HEK293 (cell line): ENCODE data around the gene PTGIS.
"Not testable (repeated sequence)": the region's sequence is repeated elsewhere in the genome, so short reads cannot be mapped to it uniquely, and the experiment has no call there.

Source experiments
- CTCF ChIA-PET: fragments of 350-600 bp; formaldehyde crosslinking; extraction: SDS; loops from one replicate; lab custom pipeline; 2021; ENCODE audit warnings: antibody characterized with exemption; lab: Yijun Ruan, JAX
- POLR2A ChIA-PET: fragments of 300-600 bp; formaldehyde crosslinking; extraction: SDS; loops from one replicate; lab custom pipeline; 2020; ENCODE audit warnings: antibody characterized with exemption, inconsistent platforms; lab: Yijun Ruan, JAX
- H3K27ac ChIP-seq: fragments of 200-500 bp; sonication (Bioruptor generic); 2 replicates; pipeline ENCODE4 v1.5.1; 2014; ENCODE audit warnings: low read depth, low read length, control low read depth, inconsistent platforms; ENCODE audit errors: extremely low read depth
- H3K36me3 ChIP-seq, 2 experiments: fragments of 200-500 bp in 1 of 2; sonication (Bioruptor generic) in 1 of 2; 1 replicate in 1 of 2; 2 replicates in 1 of 2; pipeline ENCODE4 v1.5.1; 2014 to 2017; ENCODE audit warnings: inconsistent platforms in 2 of 2, low read length in 2 of 2; ENCODE audit not compliant: control insufficient read depth in 2 of 2, insufficient read depth in 1 of 2
- H3K4me1 ChIP-seq: fragments of 200-500 bp; sonication (Bioruptor generic); 2 replicates; pipeline ENCODE4 v1.5.1; 2014; ENCODE audit warnings: mild to moderate bottlenecking, low read length, inconsistent platforms; ENCODE audit not compliant: control insufficient read depth, insufficient read depth
- H3K4me3 ChIP-seq: 2 replicates; pipeline ENCODE4 v1.5.1; 2011; ENCODE audit warnings: low read depth, mild to moderate bottlenecking, control low read depth, low read length, moderate library complexity
- H3K9me3 ChIP-seq: fragments of 200-500 bp; sonication (Bioruptor generic); 2 replicates; pipeline ENCODE4 v1.5.1; 2014; ENCODE audit warnings: low read depth, low read length, inconsistent platforms; ENCODE audit not compliant: control insufficient read depth, insufficient read depth
- SP2 ChIP-seq: fragments of 450-650 bp; formaldehyde crosslinking; IDR thresholded peaks from 2 replicates; pipeline ENCODE4 v1.5.1; 2016; ENCODE audit warnings: missing biosample characterization, missing genetic modification characterization
- ZFP69B ChIP-seq: fragments of 450-650 bp; formaldehyde crosslinking; IDR thresholded peaks from 2 replicates; pipeline ENCODE4 v1.5.1; 2016; ENCODE audit warnings: missing biosample characterization, missing genetic modification characterization
- ZNF16 ChIP-seq: fragments of 450-650 bp; formaldehyde crosslinking; IDR thresholded peaks from 2 replicates; pipeline ENCODE4 v1.5.1; 2016; ENCODE audit warnings: low read depth, missing biosample characterization, missing genetic modification characterization
- ZNF2 ChIP-seq: fragments of 450-650 bp; formaldehyde crosslinking; IDR thresholded peaks from 2 replicates; pipeline ENCODE4 v1.5.1; 2016; ENCODE audit warnings: missing biosample characterization, missing genetic modification characterization
- ZNF521 ChIP-seq: fragments of 450-650 bp; formaldehyde crosslinking; IDR thresholded peaks from 2 replicates; pipeline ENCODE4 v1.5.1; 2017; ENCODE audit warnings: missing biosample characterization, mild to moderate bottlenecking, missing genetic modification characterization
- ZNF664 ChIP-seq: fragments of 450-650 bp; formaldehyde crosslinking; IDR thresholded peaks from 2 replicates; pipeline ENCODE4 v1.5.1; 2016; ENCODE audit warnings: missing biosample characterization, missing genetic modification characterization
- TF ChIP-seq, protein P1 (sequence below): fragments of 450-650 bp; formaldehyde crosslinking; IDR thresholded peaks from 2 replicates; pipeline ENCODE4 v1.5.1; 2016; ENCODE audit warnings: missing biosample characterization, missing genetic modification characterization
- TF ChIP-seq, protein P2 (sequence below): fragments of 450-650 bp; formaldehyde crosslinking; IDR thresholded peaks from 2 replicates; pipeline ENCODE4 v1.5.1; 2016; ENCODE audit warnings: missing biosample characterization, missing genetic modification characterization
- TF ChIP-seq, protein P3 (sequence below): fragments of 450-650 bp; formaldehyde crosslinking; IDR thresholded peaks from 2 replicates; pipeline ENCODE4 v1.5.1; 2016; ENCODE audit warnings: missing biosample characterization, missing genetic modification characterization

The PTGIS gene

DNA sequence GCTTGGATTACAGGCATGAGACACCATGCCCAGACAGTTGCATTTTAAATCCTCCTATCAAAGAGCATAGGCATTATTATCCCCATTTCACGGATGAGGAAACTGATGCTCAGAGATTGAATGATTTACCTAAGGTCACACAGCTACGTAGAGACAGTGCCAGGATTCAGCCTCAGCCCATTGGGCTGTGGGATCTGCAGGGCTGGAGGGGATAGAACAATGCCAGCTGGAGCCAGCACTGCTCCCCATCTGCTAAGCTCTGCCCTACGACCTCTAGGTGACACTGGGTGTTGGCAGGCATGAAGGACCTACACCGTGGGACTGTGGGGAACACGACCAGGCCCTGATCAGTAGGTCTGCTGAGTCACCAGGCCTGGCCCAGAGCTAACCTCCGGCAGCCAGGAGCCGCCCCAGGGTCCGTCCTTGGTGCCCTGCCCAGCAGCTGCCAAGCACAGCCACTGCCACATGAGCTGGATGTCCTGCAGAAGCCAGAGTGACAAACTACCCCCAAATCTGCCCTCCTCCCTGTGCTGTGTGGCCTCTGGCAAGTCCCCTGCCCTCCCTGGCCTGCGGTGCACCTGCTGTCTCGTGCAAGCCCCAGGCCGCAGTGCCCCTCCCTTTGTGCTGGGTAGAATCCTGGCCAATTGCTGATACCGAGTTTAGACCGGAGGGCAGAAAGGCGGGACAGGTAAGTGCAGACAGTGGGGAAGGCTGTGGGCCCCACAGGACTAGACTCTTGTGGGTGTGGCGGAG is 47.6 kb upstream of the PTGIS start:
- no peaks in the 10 kb centered on the region for H3K4me1 ChIP-seq

DNA sequence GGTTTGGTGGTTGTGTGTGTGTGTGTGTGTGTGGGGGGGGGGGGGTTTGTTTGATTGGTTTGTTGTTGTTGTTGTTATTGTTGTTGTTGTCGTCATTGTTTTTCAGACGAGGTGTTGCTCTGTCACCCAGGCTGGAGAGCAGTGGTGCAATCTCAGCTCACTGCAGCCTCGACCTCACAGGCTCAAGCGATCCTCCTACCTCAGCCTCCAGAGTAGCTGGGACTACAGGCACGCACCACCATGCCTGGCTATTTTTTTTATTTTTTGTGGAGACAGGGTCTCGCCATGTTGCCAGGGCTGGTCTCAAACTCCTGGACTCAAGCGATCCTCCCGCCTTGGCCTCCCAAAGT is 47.1 kb upstream of the PTGIS start:
- ChIA-PET POLR2A (interaction anchor here (1.1 kb wide), 1 partner anchor 224 kb away, joined by 3 read pairs; no protein-coding TSS in a partner anchor), CTCF (interaction anchor here (0.8 to 1.7 kb wide), 2 partner anchors 229 to 231 kb away, joined by 7 to 8 read pairs; no protein-coding TSS in a partner anchor)
- H3K27ac ChIP-seq, H3K36me3 ChIP-seq, H3K4me3 ChIP-seq, H3K9me3 ChIP-seq, H3K4me1 ChIP-seq: not testable (repeated sequence)

More for the DNA sequence above, 47.6 kb upstream of the PTGIS start:
- ChIA-PET POLR2A (interaction anchor here (1.1 kb wide), 1 partner anchor 223 kb away, joined by 3 read pairs; no protein-coding TSS in a partner anchor), CTCF (interaction anchor here (1.2 to 1.7 kb wide), 3 partner anchors 74 to 231 kb away, joined by 3 to 7 read pairs (median 4); no protein-coding TSS in a partner anchor)
- Histone ChIP-seq H3K27ac (no peak overlapping the region), H3K36me3 (no peaks in the 10 kb centered on the region)
- TF ChIP-seq ZNF2 (tag by site-specific recombination) = no peak
- TF ChIP-seq, protein P1, sequence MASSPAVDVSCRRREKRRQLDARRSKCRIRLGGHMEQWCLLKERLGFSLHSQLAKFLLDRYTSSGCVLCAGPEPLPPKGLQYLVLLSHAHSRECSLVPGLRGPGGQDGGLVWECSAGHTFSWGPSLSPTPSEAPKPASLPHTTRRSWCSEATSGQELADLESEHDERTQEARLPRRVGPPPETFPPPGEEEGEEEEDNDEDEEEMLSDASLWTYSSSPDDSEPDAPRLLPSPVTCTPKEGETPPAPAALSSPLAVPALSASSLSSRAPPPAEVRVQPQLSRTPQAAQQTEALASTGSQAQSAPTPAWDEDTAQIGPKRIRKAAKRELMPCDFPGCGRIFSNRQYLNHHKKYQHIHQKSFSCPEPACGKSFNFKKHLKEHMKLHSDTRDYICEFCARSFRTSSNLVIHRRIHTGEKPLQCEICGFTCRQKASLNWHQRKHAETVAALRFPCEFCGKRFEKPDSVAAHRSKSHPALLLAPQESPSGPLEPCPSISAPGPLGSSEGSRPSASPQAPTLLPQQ = peak; percentile 85
- TF ChIP-seq SP2 (tag by site-specific recombination) = peak; percentile 11; the same call in 1 of the 2 replicates
- TF ChIP-seq, protein P2, sequence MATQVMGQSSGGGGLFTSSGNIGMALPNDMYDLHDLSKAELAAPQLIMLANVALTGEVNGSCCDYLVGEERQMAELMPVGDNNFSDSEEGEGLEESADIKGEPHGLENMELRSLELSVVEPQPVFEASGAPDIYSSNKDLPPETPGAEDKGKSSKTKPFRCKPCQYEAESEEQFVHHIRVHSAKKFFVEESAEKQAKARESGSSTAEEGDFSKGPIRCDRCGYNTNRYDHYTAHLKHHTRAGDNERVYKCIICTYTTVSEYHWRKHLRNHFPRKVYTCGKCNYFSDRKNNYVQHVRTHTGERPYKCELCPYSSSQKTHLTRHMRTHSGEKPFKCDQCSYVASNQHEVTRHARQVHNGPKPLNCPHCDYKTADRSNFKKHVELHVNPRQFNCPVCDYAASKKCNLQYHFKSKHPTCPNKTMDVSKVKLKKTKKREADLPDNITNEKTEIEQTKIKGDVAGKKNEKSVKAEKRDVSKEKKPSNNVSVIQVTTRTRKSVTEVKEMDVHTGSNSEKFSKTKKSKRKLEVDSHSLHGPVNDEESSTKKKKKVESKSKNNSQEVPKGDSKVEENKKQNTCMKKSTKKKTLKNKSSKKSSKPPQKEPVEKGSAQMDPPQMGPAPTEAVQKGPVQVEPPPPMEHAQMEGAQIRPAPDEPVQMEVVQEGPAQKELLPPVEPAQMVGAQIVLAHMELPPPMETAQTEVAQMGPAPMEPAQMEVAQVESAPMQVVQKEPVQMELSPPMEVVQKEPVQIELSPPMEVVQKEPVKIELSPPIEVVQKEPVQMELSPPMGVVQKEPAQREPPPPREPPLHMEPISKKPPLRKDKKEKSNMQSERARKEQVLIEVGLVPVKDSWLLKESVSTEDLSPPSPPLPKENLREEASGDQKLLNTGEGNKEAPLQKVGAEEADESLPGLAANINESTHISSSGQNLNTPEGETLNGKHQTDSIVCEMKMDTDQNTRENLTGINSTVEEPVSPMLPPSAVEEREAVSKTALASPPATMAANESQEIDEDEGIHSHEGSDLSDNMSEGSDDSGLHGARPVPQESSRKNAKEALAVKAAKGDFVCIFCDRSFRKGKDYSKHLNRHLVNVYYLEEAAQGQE = no peak
- TF ChIP-seq ZFP69B = peak; percentile 89
- TF ChIP-seq, all 188 proteins: peak for 3
- no peaks in the 10 kb centered on the region for H3K9me3 ChIP-seq
- no peak overlapping the region for H3K4me3 ChIP-seq

DNA sequence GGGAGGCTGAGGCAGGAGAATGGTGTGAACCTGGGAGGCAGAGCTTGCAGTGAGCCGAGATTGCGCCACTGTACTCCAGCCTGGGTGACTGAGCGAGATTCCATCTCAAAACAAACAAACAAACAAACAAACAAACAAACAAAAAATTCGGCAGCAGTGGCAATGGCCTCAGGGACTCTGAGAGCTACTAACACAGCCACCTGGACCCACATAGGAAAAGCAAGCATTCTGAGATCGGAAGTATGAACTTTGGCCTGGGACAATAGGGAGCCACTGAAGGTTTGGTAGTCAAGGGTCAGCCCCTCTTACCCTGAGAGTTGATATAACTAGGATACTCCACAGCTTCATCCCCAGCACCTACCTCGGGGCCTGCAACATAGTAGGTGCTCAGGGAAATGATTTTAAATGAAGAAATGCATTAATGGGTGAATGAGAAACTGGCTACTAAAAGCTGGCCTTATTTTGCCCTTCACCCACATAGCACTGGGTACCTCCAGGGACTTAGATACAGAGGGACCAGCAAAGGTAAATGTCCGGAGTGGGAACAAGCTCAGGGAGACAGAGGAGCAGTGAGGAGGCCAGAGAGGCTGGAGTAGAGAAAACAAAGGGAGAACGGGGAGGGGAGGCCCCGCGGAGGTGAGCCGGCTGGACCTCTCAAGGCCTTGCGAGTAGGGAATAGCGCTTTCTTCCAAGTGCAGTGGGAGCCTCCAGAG is 46.6 kb upstream of the PTGIS start:
- Histone ChIP-seq H3K4me1 (no peaks in the 10 kb centered on the region), H3K36me3 (no peaks in the 10 kb centered on the region), H3K27ac (no peak overlapping the region), H3K9me3 (no peaks in the 10 kb centered on the region), H3K4me3 (no peak overlapping the region)
- no peak for TF ChIP-seq ZNF521 (tag by site-specific recombination)
- peak; percentile 62; the same call in 1 of the 2 replicates for TF ChIP-seq ZNF664 (tag by site-specific recombination)
- TF ChIP-seq, protein P3, sequence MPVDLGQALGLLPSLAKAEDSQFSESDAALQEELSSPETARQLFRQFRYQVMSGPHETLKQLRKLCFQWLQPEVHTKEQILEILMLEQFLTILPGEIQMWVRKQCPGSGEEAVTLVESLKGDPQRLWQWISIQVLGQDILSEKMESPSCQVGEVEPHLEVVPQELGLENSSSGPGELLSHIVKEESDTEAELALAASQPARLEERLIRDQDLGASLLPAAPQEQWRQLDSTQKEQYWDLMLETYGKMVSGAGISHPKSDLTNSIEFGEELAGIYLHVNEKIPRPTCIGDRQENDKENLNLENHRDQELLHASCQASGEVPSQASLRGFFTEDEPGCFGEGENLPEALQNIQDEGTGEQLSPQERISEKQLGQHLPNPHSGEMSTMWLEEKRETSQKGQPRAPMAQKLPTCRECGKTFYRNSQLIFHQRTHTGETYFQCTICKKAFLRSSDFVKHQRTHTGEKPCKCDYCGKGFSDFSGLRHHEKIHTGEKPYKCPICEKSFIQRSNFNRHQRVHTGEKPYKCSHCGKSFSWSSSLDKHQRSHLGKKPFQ (tag by site-specific recombination) = peak; percentile 33; the same call in 1 of the 2 replicates
- peak; percentile 54; the same call in 1 of the 2 replicates for TF ChIP-seq ZNF16 (tag by site-specific recombination)
- ChIA-PET POLR2A (interaction anchor here (1.1 kb wide), 1 partner anchor 224 kb away, joined by 3 read pairs; no protein-coding TSS in a partner anchor), CTCF (interaction anchor here (0.8 to 1.7 kb wide), 3 partner anchors 230 to 275 kb away, joined by 3 to 8 read pairs (median 7); no protein-coding TSS in a partner anchor)
